DOHH2 (cell line): ENCODE results near the gene UBAP1L.

Experiments
- H3F3A ChIP-seq: fragments of 200-600 bp; sonication (generic), shearing (Covaris generic); 2 replicates; pipeline ENCODE4 v1.6.0; 2016; ENCODE audit warnings: antibody characterized with exemption, mild to moderate bottlenecking; ENCODE audit not compliant: control insufficient read depth, insufficient read depth
- H3K27ac ChIP-seq: fragments of 200-600 bp; sonication (generic); 2 replicates; pipeline ENCODE4 v1.5.1; 2014; ENCODE audit warnings: low read depth, mild to moderate bottlenecking, low read length, moderate library complexity
- H3K27me3 ChIP-seq: fragments of 200-600 bp; sonication (generic); 2 replicates; pipeline ENCODE4 v1.6.1; 2014; ENCODE audit warnings: mild to moderate bottlenecking, low read length, mixed read lengths; ENCODE audit not compliant: control insufficient read depth
- H3K36me3 ChIP-seq: fragments of 200-600 bp; sonication (generic); 2 replicates; pipeline ENCODE4 v1.6.1; 2014; ENCODE audit warnings: mild to moderate bottlenecking, low read length, moderate library complexity, mixed read lengths; ENCODE audit not compliant: control insufficient read depth
- H3K4me1 ChIP-seq: fragments of 200-600 bp; sonication (generic); 2 replicates; pipeline ENCODE4 v1.6.1; 2014; ENCODE audit warnings: mild to moderate bottlenecking, low read length, mixed read lengths; ENCODE audit not compliant: control insufficient read depth
- H3K4me2 ChIP-seq: fragments of 200-600 bp; sonication (generic); 2 replicates; pipeline ENCODE4 v1.6.0; 2014; ENCODE audit warnings: mild to moderate bottlenecking, low read length, moderate library complexity
- H3K4me3 ChIP-seq: fragments of 200-600 bp; sonication (generic); 2 replicates; pipeline ENCODE4 v1.5.1; 2014; ENCODE audit warnings: mild to moderate bottlenecking, low read length, mixed read lengths
- H3K79me2 ChIP-seq: fragments of 200-600 bp; sonication (generic); 2 replicates; pipeline ENCODE4 v1.6.1; 2014; ENCODE audit warnings: mild to moderate bottlenecking, low read length, mixed read lengths; ENCODE audit not compliant: control insufficient read depth
- H3K9me2 ChIP-seq: fragments of 200-600 bp; sonication (generic); replicated peaks from 2 replicates; pipeline ENCODE4 v1.6.1; 2014; ENCODE audit warnings: mild to moderate bottlenecking, low read length, mixed read lengths; ENCODE audit not compliant: control insufficient read depth
- H3K9me3 ChIP-seq: fragments of 200-600 bp; sonication (generic); 2 replicates; pipeline ENCODE4 v1.6.1; 2014; ENCODE audit warnings: antibody characterized with exemption, low read length, mixed read lengths; ENCODE audit not compliant: control insufficient read depth, insufficient read depth
- H4K20me1 ChIP-seq: fragments of 200-600 bp; sonication (generic); 2 replicates; pipeline ENCODE4 v1.6.0; 2014; ENCODE audit warnings: low read depth, mild to moderate bottlenecking, antibody characterized with exemption, low read length, moderate library complexity; ENCODE audit not compliant: control insufficient read depth, insufficient read depth
- EZH2phosphoT487 ChIP-seq: fragments of 200-600 bp; sonication (generic); IDR thresholded peaks from 2 replicates; pipeline ENCODE4 v1.6.1; 2017; ENCODE audit warnings: borderline replicate concordance, mild to moderate bottlenecking, antibody characterized with exemption, low read length, moderate library complexity, mixed read lengths
- TF ChIP-seq, protein P1 (sequence below): fragments of 200-600 bp; sonication (generic); IDR thresholded peaks from one replicate; pipeline ENCODE4 v1.5.1; 2014; ENCODE audit warnings: antibody characterized with exemption, mild to moderate bottlenecking, low read depth, low read length; ENCODE audit not compliant: poor library complexity, severe bottlenecking

UBAP1L gene

GRCh38 chr15:65066635-65067316, 48.2 kb downstream of the UBAP1L start:
- no peak overlapping the region for H3K27ac ChIP-seq
- no peaks in the 10 kb centered on the region for H3K9me3 ChIP-seq
- peaks cover 4% of the 10 kb centered on the region for H3K4me1 ChIP-seq
- H3K27me3 ChIP-seq = peaks cover 16% of the 10 kb centered on the region
- H3K9me2 ChIP-seq = no peaks in the 10 kb centered on the region
- H3K36me3 ChIP-seq = no peaks in the 10 kb centered on the region
- H4K20me1 ChIP-seq = no peaks in the 10 kb centered on the region
- no peaks in the 10 kb centered on the region for H3F3A ChIP-seq
- H3K4me2 ChIP-seq = no peak overlapping the region
- no peak overlapping the region for H3K4me3 ChIP-seq
- no peak for TF ChIP-seq EZH2phosphoT487
- TF ChIP-seq, protein P1, sequence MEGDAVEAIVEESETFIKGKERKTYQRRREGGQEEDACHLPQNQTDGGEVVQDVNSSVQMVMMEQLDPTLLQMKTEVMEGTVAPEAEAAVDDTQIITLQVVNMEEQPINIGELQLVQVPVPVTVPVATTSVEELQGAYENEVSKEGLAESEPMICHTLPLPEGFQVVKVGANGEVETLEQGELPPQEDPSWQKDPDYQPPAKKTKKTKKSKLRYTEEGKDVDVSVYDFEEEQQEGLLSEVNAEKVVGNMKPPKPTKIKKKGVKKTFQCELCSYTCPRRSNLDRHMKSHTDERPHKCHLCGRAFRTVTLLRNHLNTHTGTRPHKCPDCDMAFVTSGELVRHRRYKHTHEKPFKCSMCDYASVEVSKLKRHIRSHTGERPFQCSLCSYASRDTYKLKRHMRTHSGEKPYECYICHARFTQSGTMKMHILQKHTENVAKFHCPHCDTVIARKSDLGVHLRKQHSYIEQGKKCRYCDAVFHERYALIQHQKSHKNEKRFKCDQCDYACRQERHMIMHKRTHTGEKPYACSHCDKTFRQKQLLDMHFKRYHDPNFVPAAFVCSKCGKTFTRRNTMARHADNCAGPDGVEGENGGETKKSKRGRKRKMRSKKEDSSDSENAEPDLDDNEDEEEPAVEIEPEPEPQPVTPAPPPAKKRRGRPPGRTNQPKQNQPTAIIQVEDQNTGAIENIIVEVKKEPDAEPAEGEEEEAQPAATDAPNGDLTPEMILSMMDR = no peak
- H3K79me2 ChIP-seq = no peaks in the 10 kb centered on the region

- H3K9me2 ChIP-seq = no peaks in the 10 kb centered on the region
- no peaks in the 10 kb centered on the region for H3K36me3 ChIP-seq
- no peaks in the 10 kb centered on the region for H3K79me2 ChIP-seq
- H3K9me3 ChIP-seq = no peaks in the 10 kb centered on the region
- no peaks in the 10 kb centered on the region for H4K20me1 ChIP-seq
- H3K4me3 ChIP-seq = no peak overlapping the region
- H3K27ac ChIP-seq = no peak overlapping the region
- no peaks in the 10 kb centered on the region for H3F3A ChIP-seq
- TF ChIP-seq EZH2phosphoT487 = no peak
- TF ChIP-seq, protein P1 = no peak
- no peaks in the 10 kb centered on the region for H3K4me1 ChIP-seq
- peaks cover 16% of the 10 kb centered on the region for H3K27me3 ChIP-seq
- H3K4me2 ChIP-seq = no peak overlapping the region
Observed at GRCh38 chr15:65066001-65066634, 48.9 kb downstream of the UBAP1L start.

GRCh38 chr15:65062726-65063125, 52.3 kb downstream of the UBAP1L start:
- Histone ChIP-seq H3K4me3 (no peak overlapping the region), H3K36me3 (no peaks in the 10 kb centered on the region), H4K20me1 (no peaks in the 10 kb centered on the region), H3K9me2 (no peaks in the 10 kb centered on the region), H3K79me2 (no peaks in the 10 kb centered on the region), H3K4me2 (no peak overlapping the region), H3K4me1 (no peaks in the 10 kb centered on the region), H3K27ac (no peak overlapping the region), H3K27me3 (peaks cover 16% of the 10 kb centered on the region), H3F3A (no peaks in the 10 kb centered on the region), H3K9me3 (no peaks in the 10 kb centered on the region)
- no peak for TF ChIP-seq EZH2phosphoT487
- TF ChIP-seq, protein P1 = no peak
